Tibial artery (tissue), 4 donors: Measurements from ENCODE around the gene SIL1.

Source experiments
- DNase-seq, 2 donors: peaks; one replicate each; pipeline ENCODE4 v3.0.0-alpha.2; 2019
- H3K27ac ChIP-seq, 2 donors: fragments of 200-600 bp; sonication (generic) in 1 of 2; 1 replicate in 1 of 2; 2 replicates in 1 of 2; pipeline ENCODE4 v1.5.1; 2018 to 2019; ENCODE audit warnings: mild to moderate bottlenecking in 1 of 2
- H3K27me3 ChIP-seq, 2 donors: fragments of 200-600 bp; sonication (generic) in 1 of 2; one replicate each; pipeline versions ENCODE4 v1.5.1 to v1.6.0; 2016 to 2019
- H3K36me3 ChIP-seq, 3 donors: fragments of 200-600 bp; sonication (generic) in 2 of 3; one replicate each; pipeline ENCODE4 v1.5.1; 2016 to 2019; ENCODE audit warnings: mild to moderate bottlenecking in 2 of 3
- H3K4me1 ChIP-seq, 4 donors: fragments of 200-600 bp; sonication (generic) in 2 of 4; 1 replicate in 3 of 4; 2 replicates in 1 of 4; pipeline ENCODE4 v1.5.1; 2016 to 2019
- H3K4me3 ChIP-seq, 2 donors: fragments of 200-600 bp; sonication (generic) in 1 of 2; 1 replicate in 1 of 2; 2 replicates in 1 of 2; pipeline ENCODE4 v1.5.1; 2018 to 2019; ENCODE audit warnings: mild to moderate bottlenecking in 2 of 2
- H3K9me3 ChIP-seq, 3 donors: fragments of 200-600 bp; sonication (generic) in 1 of 3; one replicate each; pipeline ENCODE4 v1.5.1; 2016 to 2019
- CTCF ChIP-seq, 2 experiments: fragments of 200-600 bp in 1 of 2; fragments of 450-650 bp in 1 of 2; IDR thresholded peaks; one replicate each; pipeline ENCODE4 v1.5.1; 2017 to 2019; ENCODE audit warnings: antibody characterized with exemption in 2 of 2, mild to moderate bottlenecking in 1 of 2, moderate library complexity in 1 of 2
- intact Hi-C: fragments of 100-400 bp; cut with DNase I; formaldehyde crosslinking; loops from one replicate; pipeline ENCODE4 v1.15.0; 2023; ENCODE audit warnings: low total_unique reads

The SIL1 gene

DNA sequence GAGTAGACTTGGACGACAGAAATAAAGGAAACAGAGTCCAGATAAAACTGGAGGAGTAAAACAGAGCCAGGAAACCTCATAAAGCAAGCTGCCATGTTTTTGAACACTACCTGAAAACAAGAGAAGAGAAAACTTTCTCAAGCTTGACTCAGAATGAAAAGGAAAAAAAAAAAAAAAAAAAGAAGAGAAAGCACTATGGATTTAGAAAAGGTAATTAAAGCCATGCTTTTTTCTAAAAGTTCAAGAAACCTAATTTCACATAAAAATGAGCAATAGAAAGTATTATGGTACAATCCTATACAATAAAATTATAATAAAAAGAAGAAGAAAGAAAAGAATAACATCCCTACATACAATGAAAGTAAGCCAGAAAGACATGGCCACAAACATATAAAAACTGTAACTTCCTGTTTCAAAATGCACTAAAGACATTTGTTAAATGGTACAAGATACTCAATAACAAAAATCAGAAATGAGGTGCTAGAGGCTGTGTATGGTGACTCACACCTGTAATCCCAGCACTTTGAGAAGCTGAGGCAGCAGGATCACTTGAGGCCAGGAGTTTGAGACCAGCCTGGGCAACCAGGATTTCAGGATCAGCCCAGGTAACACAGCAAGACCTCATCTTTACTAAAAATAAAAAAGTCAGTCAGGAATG is 129.5 kb downstream of the SIL1 start:
- H3K36me3 ChIP-seq: no peaks in the 10 kb centered on the region
- intact Hi-C loops: no loop called here
- no peak for TF ChIP-seq CTCF (IDR thresholded peaks at IDR 0.05)

GRCh38 chr5:139068060-139068459 is 130.1 kb downstream of the SIL1 start:
- TF ChIP-seq CTCF (IDR thresholded peaks at IDR 0.05): no peak
- DNase-seq: no peak
- intact Hi-C loops: no loop called here
- Histone ChIP-seq H3K27ac (no peak overlapping the region), H3K9me3 (no peaks in the 10 kb centered on the region), H3K4me1 (peaks cover 0 to 10% (median 4%) of the 10 kb centered on the region in 4 donors), H3K27me3 (no peaks in the 10 kb centered on the region), H3K4me3 (no peak overlapping the region), H3K36me3 (no peaks in the 10 kb centered on the region)

More for the DNA sequence above, 129.5 kb downstream of the SIL1 start:
- peaks cover 0 to 10% (median 4%) of the 10 kb centered on the region in 4 donors for H3K4me1 ChIP-seq
- no peak for DNase-seq
- no peaks in the 10 kb centered on the region for H3K9me3 ChIP-seq
- no peak overlapping the region for H3K4me3 ChIP-seq
- no peak overlapping the region for H3K27ac ChIP-seq
- no peaks in the 10 kb centered on the region for H3K27me3 ChIP-seq

DNA sequence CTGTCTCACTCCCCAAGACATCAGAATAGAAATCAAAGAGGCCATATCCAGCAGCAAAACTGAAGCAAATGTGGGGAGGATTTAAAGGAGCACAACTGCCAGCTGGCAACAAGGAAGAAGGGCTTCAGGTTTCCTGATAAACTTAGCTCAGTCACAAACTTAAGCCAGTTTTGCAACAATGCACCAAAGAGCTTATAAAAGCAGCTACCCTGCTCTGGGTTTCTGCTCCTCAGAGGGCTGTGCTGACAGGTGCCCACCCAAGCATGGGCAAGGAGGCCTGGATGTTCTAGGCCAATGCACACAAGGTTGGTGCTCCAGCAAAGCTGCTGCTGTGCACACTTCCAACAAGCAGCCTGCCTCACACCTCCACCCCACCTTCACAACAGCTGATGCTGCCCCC is 132.9 kb downstream of the SIL1 start:
- Histone ChIP-seq H3K4me1 (peaks cover 0 to 28% (median 19%) of the 10 kb centered on the region in 4 donors), H3K27ac (no peak overlapping the region)
- TF ChIP-seq CTCF (IDR thresholded peaks at IDR 0.05): no peak

DNA sequence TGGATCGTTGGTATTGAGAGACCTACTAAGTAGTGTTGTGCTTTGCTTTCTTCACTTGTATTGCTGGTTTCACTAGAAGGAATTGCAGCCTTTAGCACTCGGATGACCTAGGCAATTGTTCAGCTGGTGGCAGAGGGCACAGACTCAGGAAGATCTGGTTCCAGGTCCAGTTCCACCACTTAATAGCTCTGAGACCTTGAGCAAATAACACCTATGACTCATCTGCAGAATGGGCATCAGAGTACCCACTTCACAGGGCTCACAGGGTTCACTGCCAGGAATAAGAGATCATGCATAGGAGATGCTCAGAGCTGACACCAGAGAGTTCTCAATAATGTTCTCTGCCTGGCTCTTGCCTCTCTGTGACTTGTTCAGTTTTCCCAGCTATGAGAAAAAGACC is 133.6 kb downstream of the SIL1 start:
- Histone ChIP-seq H3K27me3 (no peaks in the 10 kb centered on the region), H3K4me1 (peaks cover 0 to 35% (median 20%) of the 10 kb centered on the region in 4 donors), H3K36me3 (no peaks in the 10 kb centered on the region), H3K27ac (no peak overlapping the region), H3K9me3 (no peaks in the 10 kb centered on the region), H3K4me3 (no peak overlapping the region)
- DNase-seq: no peak
- TF ChIP-seq CTCF (IDR thresholded peaks at IDR 0.05): no peak
- intact Hi-C loops: no loop called here

More for the DNA sequence above, 132.9 kb downstream of the SIL1 start:
- DNase-seq: no peak
- H3K36me3 ChIP-seq: no peaks in the 10 kb centered on the region
- H3K9me3 ChIP-seq: no peaks in the 10 kb centered on the region
- H3K27me3 ChIP-seq: no peaks in the 10 kb centered on the region
- intact Hi-C loops: no loop called here
- no peak overlapping the region for H3K4me3 ChIP-seq

DNA sequence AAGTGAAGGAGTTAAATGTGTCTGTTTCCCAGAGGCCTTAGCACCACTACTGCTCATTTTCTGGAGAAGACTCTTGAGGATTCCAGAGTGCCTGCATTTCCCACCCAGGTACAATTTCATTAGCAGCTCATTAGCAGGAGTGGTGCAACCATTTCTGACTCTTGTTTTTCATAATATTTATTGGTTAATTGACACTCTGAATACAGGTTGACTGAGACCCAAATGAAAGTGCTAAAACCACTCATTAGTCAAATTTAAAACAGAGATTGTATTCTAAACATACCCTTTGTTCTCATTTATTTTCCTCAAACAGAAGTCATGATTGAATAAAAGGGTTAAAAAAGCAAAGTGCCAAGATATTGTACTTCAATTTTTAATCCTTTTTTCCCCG is 134.5 kb downstream of the SIL1 start:
- Histone ChIP-seq H3K27ac (no peak overlapping the region), H3K4me1 (peaks cover 0 to 35% (median 20%) of the 10 kb centered on the region in 4 donors), H3K27me3 (no peaks in the 10 kb centered on the region), H3K4me3 (no peak overlapping the region), H3K9me3 (no peaks in the 10 kb centered on the region), H3K36me3 (no peaks in the 10 kb centered on the region)
- TF ChIP-seq CTCF (IDR thresholded peaks at IDR 0.05): no peak
- DNase-seq: no peak
- intact Hi-C loops: no loop called here
